ENCODE data around the gene SCN10A. TPM values are rescaled to one million over a fixed set of nuclear protein-coding genes. Genes with fewer than 3 reads are reported as not detected.

SCN10A gene
- polyA plus RNA-seq, 3 donors, result not detected

DNA sequence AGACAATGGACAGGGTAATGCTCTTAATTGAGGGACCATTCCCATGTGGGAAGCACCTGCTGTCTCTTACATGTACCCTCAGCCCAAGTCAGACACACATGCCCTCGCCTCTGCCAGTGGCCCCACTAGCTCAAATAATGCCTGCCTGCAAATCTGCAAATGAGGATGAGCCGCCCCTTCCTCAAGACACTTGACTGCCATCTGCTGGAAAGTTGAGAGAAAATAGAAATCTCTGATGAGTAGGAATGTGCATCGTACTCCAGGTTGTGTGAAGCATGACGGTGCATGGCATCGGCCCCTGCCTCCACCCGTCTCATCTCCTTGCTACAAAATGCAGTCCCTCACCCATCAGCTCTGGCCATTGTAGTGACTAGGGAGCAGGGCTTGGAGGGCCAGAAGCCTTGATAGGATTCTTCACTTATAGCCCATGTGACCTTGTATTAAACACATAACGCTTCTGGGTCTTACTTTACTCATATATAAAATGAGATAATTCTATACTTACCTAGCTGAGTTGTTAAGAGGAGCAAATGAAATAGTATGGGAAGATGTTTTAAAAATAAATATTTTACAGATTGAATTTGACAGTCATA lies 160.2 kb downstream of the SCN10A start:
- peak in 2 of 3 donors; percentile 27 to 50 for DNase-seq (ENCODE audit: low read depth in 3 of 3, low spot score in 2 of 3)

GRCh38 chr3:38653685-38654537 lies 162.1 kb downstream of the SCN10A start:
- DNase-seq (ENCODE audit: low read depth in 3 of 3, low spot score in 2 of 3), result no peak

GRCh38 chr3:38652934-38653333 lies 163.1 kb downstream of the SCN10A start:
- no peak for DNase-seq (ENCODE audit: low read depth in 3 of 3, low spot score in 2 of 3)

GRCh38 chr3:38651153-38651789 lies 164.7 kb downstream of the SCN10A start:
- peak in 1 of 3 donors; percentile 57 for DNase-seq (ENCODE audit: low read depth in 3 of 3, low spot score in 2 of 3)

DNA sequence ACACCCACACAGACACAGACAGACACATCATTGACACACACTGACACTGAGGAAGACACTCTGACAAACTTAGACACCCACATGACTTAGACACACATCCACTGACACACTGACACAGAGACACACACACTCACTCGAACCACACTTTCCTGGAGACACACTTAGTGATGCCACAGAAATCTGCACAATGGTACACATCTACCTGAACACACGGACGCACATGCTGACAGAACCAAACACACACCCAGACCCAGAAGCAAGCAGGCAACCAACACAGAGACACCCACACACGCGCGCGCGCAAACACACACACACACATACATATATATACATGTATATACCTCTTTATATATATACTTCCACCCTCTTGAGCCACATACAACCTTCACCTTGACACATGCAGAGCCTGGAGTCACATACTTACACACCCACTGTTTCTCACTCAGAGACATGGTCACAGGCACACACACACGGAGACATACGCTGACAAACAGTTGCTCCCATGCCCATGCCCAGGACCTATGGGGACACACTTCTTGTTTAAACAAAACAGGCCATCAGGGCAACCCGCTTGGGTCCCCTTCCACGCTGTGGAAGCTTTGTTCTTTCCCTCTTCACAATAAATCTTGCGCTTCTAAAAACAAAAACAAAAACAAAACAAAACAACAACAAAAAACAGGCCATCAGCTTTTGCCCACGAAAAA lies 165.6 kb downstream of the SCN10A start:
- no peak for DNase-seq (ENCODE audit: low read depth in 3 of 3, low spot score in 2 of 3)

DNA sequence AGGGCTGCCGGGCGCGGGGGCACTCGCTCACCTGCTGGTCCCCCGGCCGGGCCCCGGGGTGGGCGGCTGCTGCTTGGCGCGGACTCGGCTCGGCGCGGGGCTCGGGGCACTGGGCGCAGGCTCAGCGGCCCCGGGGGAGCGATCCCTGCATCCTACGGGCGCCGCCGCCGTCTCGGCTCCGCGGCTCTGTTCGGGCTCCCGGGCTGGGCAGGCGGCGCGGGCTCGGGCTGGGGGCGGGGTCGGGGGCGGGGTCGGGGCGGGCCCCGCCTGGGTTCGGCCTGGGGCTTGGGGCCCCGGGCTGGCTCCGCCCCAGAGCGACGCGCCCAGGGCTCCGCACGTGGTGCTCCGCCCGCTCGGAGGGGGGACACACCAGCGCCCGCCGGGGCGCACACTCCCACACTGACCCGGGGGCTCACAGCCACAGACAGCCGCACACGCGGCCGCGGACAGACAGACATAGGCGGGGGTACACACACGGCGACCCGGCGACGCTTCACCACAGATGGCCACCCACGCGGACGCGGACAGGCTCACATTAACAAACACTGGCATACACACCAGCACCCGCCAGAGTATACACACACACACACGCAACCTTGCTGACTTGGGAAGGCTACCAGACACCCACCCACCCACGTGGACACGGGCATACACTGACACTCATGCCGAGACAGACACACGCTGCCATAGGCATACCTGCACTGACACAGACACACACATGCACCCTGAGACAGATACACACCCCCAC lies 166.3 kb downstream of the SCN10A start, which contains the start of gene SCN5A:
TSS of gene SCN5A (minus strand) at position 188 of the 748 bp plus-strand sequence. CDS start 16,380 bp downstream, outside the sequence.
- no peak for DNase-seq (ENCODE audit: low read depth in 3 of 3, low spot score in 2 of 3)

DNA sequence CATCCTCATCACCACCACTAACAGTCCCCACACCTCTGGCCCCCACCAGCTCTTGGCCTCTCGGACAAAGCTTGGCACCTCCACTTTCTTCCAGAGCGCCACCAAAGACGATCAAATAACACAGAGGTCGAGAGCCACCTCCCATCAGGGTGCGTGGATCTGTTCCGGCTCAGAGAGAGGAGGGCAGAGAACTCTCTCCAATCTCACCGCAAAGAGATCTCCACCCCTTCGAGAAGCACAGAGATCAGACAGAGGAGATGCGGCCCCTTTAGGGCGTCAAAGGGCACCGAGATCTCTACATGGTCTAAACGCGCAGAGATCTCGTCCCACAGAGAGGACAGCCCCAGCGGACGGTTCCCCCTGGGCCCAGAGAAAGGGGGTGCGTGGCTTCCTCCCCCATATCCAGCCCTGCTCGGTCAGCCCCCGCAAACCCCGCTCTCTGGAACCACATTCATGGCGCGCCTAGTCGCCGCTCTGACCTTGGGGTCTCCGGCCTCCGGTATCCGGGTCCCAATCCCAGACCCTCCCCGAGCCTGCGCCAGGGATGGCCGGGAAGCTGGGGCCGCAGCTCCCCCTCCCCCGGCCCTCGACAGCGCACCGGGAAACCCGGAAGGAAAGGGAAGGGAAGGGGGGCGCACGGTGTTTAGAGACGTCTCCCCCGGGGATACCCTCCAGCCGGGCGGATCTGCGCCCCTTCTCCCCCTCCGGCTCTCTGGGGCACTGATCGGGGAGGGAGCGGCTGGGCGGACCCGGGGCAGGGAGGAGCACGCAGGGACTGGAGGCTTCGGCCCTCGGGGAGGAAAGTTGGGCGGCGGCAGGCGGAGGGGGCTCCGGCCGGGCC lies 167.1 kb downstream of the SCN10A start:
- DNase-seq (ENCODE audit: low read depth in 3 of 3, low spot score in 2 of 3), result no peak

- no peak for DNase-seq (ENCODE audit: low read depth in 3 of 3, low spot score in 2 of 3)
These were observed 167.9 kb downstream of the SCN10A start for GRCh38 chr3:38648024-38648658.

DNA sequence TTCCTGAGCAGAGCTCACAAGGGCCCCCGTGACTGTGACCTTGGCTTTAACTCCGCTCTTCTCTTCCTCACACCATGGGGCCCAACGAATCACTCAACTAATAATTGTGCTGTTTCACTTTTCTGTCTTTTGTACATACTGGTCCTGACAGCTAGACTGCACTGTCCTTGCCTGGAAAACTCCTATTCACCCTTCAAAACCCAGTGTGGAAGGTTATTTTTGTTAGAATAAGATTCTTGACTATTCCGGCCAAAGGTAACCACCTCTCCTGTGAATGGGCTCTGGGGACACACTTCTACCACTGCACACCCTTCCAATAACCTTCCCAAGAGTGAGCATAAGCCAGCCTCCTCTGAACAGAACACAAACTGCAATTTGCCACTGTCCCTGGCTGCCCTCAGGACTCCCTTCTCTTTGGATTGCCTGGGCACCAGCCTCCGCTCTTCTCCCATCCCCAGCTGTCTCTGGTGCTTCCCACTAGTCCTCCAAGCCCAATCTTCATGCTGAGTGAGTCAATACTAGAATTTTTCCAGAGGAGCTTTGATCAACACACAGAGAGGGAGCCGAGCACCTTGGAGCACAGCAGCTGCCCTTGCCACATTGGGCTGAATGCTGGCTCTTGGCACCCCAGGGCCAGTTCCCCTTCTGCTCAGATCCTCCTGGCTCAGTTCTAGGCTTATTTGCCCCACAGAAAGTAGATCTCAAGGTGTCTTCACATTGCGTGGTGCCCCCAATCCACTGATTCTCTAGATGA lies 168.6 kb downstream of the SCN10A start:
- no peak for DNase-seq (ENCODE audit: low read depth in 3 of 3, low spot score in 2 of 3)

Other genes with a start within 250 kb of the SCN10A start
- gene SCN5A, start 166.5 kb downstream of the SCN10A start, polyA plus RNA-seq (ENCODE audit: insufficient read length in 3 of 3), result under 1 TPM; 0.88 to 0.97 (median 0.94) TPM
- under 1 TPM; 0.54 to 0.85 (median 0.72) TPM for gene SCN11A, start 235.7 kb upstream of the SCN10A start, polyA plus RNA-seq (ENCODE audit: insufficient read length in 3 of 3)
- gene WDR48, start 235.8 kb upstream of the SCN10A start, polyA plus RNA-seq (ENCODE audit: insufficient read length in 3 of 3), result 100 to 1,000 TPM; 105 to 108 (median 108) TPM

Data from right renal cortex interstitium (tissue), 3 donors.